HepG2 (cell line): ENCODE results near the gene VKORC1L1. TPM values are rescaled to one million over a fixed set of nuclear protein-coding genes. Genes with fewer than 3 reads are reported as not detected.

ENCODE experiments used
- ATAC-seq: fragments of 200-7000 bp; cut with Tn5 transposase; 3 replicates; pipeline ENCODE4 v1.9.1; 2020; ENCODE audit warnings: mild to moderate bottlenecking, moderate library complexity
- BruUV-seq: library from RNA; stranded (reverse); fragments of 400-500 nt; replicated peaks from 2 replicates; lab custom pipeline; 2021; lab: Mats Ljungman, UMichigan
- CTCF ChIA-PET: fragments of 300-600 bp; formaldehyde crosslinking; extraction: SDS; loops from one replicate; lab custom pipeline; 2021; ENCODE audit warnings: low total read pairs, inconsistent platforms, low intra/inter-chr PET ratio; lab: Yijun Ruan, JAX
- POLR2A ChIA-PET: fragments of 350-600 bp; sonication (Branson Sonifier 250); formaldehyde crosslinking; loops from one replicate; lab custom pipeline; 2020; ENCODE audit warnings: antibody characterized with exemption, inconsistent platforms; lab: Yijun Ruan, JAX
- DNase-seq: peaks from one replicate; pipeline ENCODE4 v3.0.0-alpha.2; 2015; ENCODE audit warnings: low spot score
- FAIRE-seq: peaks from 3 replicates; lab custom pipeline; 2011; peaks lifted over from hg19 to GRCh38; lab: Jason Lieb, UNC
- H2AFZ ChIP-seq: one replicate; pipeline ENCODE4 v1.6.1; 2011; ENCODE audit warnings: low read length, inconsistent platforms
- H3K27ac ChIP-seq: fragments of 300-600 bp; 3 replicates; pipeline ENCODE4 v1.8.0; 2011; ENCODE audit warnings: mixed run types, mild to moderate bottlenecking, mixed read lengths, low read length, inconsistent platforms; ENCODE audit not compliant: insufficient read depth; ENCODE audit errors: extremely low read length
- H3K27me3 ChIP-seq, 2 experiments: fragments of 200-600 bp in 1 of 2; 2 replicates in 1 of 2; 3 replicates in 1 of 2; pipeline versions ENCODE4 v1.6.0 to v1.8.0; 2011; ENCODE audit warnings: low read length in 2 of 2, mild to moderate bottlenecking in 2 of 2, moderate library complexity in 2 of 2, inconsistent platforms in 1 of 2; ENCODE audit not compliant: insufficient read depth in 2 of 2, control insufficient read depth in 1 of 2
- H3K36me3 ChIP-seq, 2 experiments: fragments of 200-600 bp in 1 of 2; replicated peaks in 1 of 2; 2 replicates in 1 of 2; 3 replicates in 1 of 2; pipeline versions ENCODE4 v1.5.1 to v1.8.0; 2011; ENCODE audit warnings: low read length in 2 of 2, inconsistent platforms in 1 of 2; ENCODE audit not compliant: insufficient read depth in 2 of 2, control insufficient read depth in 1 of 2
- H3K4me1 ChIP-seq: 2 replicates; pipeline ENCODE4 v1.5.1; 2012; ENCODE audit warnings: low read length, inconsistent platforms; ENCODE audit not compliant: insufficient read depth
- H3K4me2 ChIP-seq: 2 replicates; pipeline ENCODE4 v1.6.0; 2011; ENCODE audit warnings: low read depth, low read length, inconsistent platforms
- H3K4me3 ChIP-seq, 3 experiments: fragments of 200-600 bp in 1 of 3; sonication (generic), shearing (Covaris generic) in 1 of 3; replicated peaks in 1 of 3; 2 replicates each; pipeline ENCODE4 v1.5.1; 2011 to 2016; ENCODE audit warnings: low read length in 3 of 3, inconsistent platforms in 2 of 3, low read depth in 2 of 3, mild to moderate bottlenecking in 2 of 3, control low read depth in 1 of 3, mixed read lengths in 1 of 3; ENCODE audit not compliant: insufficient read depth in 1 of 3
- H3K79me2 ChIP-seq: one replicate; pipeline ENCODE4 v1.6.1; 2011; ENCODE audit warnings: low read length, inconsistent platforms; ENCODE audit not compliant: insufficient read depth
- H3K9ac ChIP-seq: 2 replicates; pipeline ENCODE4 v1.6.0; 2011; ENCODE audit warnings: mild to moderate bottlenecking, low read depth, low read length, inconsistent platforms; ENCODE audit not compliant: insufficient read depth
- H3K9me3 ChIP-seq: 2 replicates; pipeline ENCODE4 v1.5.1; 2012; ENCODE audit warnings: mild to moderate bottlenecking, low read length
- H4K20me1 ChIP-seq: 2 replicates; pipeline ENCODE4 v1.6.0; 2011; ENCODE audit warnings: inconsistent platforms, mild to moderate bottlenecking, low read length, moderate library complexity; ENCODE audit not compliant: insufficient read depth
- ATAD3A ChIP-seq: sonication (generic); formaldehyde crosslinking; IDR thresholded peaks from 2 replicates; pipeline ENCODE4 v1.4.0; 2020; ENCODE audit warnings: missing genetic modification reagents
- ETS1 ChIP-seq: sonication (generic); formaldehyde crosslinking; IDR thresholded peaks from 2 replicates; pipeline ENCODE4 v1.4.0; 2020; ENCODE audit warnings: missing genetic modification reagents
- HES4 ChIP-seq: sonication (generic); formaldehyde crosslinking; IDR thresholded peaks from 2 replicates; pipeline ENCODE4 v1.9.0; 2021; ENCODE audit warnings: mild to moderate bottlenecking, missing genetic modification reagents, borderline replicate concordance
- KMT2A ChIP-seq: sonication (generic); formaldehyde crosslinking; IDR thresholded peaks from 2 replicates; pipeline ENCODE4 v1.4.0; 2020; ENCODE audit warnings: missing genetic modification reagents
- MLLT10 ChIP-seq: sonication (generic); formaldehyde crosslinking; IDR thresholded peaks from 2 replicates; pipeline ENCODE4 v1.4.0; 2020; ENCODE audit warnings: missing genetic modification reagents
- MXI1 ChIP-seq: IDR thresholded peaks from 3 replicates; pipeline ENCODE4 v1.6.1; 2012; ENCODE audit warnings: low read depth, low read length, inconsistent platforms, borderline replicate concordance
- MZF1 ChIP-seq: sonication (generic); formaldehyde crosslinking; IDR thresholded peaks from 2 replicates; pipeline ENCODE4 v1.8.1; 2023; ENCODE audit warnings: mild to moderate bottlenecking, missing genetic modification reagents, borderline replicate concordance
- SALL1 ChIP-seq: sonication (generic); formaldehyde crosslinking; IDR thresholded peaks from 2 replicates; pipeline ENCODE4 v1.8.0; 2022; ENCODE audit warnings: mild to moderate bottlenecking, missing genetic modification reagents
- ZBTB38 ChIP-seq: sonication (generic); formaldehyde crosslinking; IDR thresholded peaks from 2 replicates; pipeline ENCODE4 v1.5.1; 2020; ENCODE audit warnings: mild to moderate bottlenecking, missing genetic modification reagents
- ZFP82 ChIP-seq: sonication (generic); formaldehyde crosslinking; IDR thresholded peaks from 2 replicates; pipeline ENCODE4 v1.5.1; 2020; ENCODE audit warnings: mild to moderate bottlenecking, missing genetic modification reagents, borderline replicate concordance
- ZMAT3 ChIP-seq: sonication (generic); formaldehyde crosslinking; conservative IDR thresholded peaks from 2 replicates; pipeline ENCODE4 v1.7.0; 2021; ENCODE audit warnings: missing genetic modification reagents
- ZMYM4 ChIP-seq: sonication (generic); formaldehyde crosslinking; IDR thresholded peaks from 2 replicates; pipeline ENCODE4 v1.8.1; 2023; ENCODE audit warnings: mild to moderate bottlenecking, missing genetic modification reagents
- ZNF430 ChIP-seq: sonication (generic); formaldehyde crosslinking; IDR thresholded peaks from 2 replicates; pipeline ENCODE4 v1.9.0; 2021; ENCODE audit warnings: mild to moderate bottlenecking, missing genetic modification reagents
- ZNF780A ChIP-seq: sonication (generic); formaldehyde crosslinking; IDR thresholded peaks from 2 replicates; pipeline ENCODE4 v1.8.0; 2022; ENCODE audit warnings: mild to moderate bottlenecking, missing genetic modification reagents, moderate library complexity
- ZNF883 ChIP-seq: sonication (generic); formaldehyde crosslinking; IDR thresholded peaks from 2 replicates; pipeline ENCODE4 v1.5.1; 2020; ENCODE audit warnings: mild to moderate bottlenecking, missing genetic modification reagents; ENCODE audit errors: not compliant biosample characterization
- ZSCAN20 ChIP-seq: sonication (generic); formaldehyde crosslinking; IDR thresholded peaks from 2 replicates; pipeline ENCODE4 v1.4.0; 2020; ENCODE audit warnings: missing genetic modification reagents, mild to moderate bottlenecking, borderline replicate concordance
- ZSCAN31 ChIP-seq: sonication (generic); formaldehyde crosslinking; IDR thresholded peaks from 2 replicates; pipeline ENCODE4 v1.5.0; 2020; ENCODE audit warnings: low read depth, mild to moderate bottlenecking, missing genetic modification reagents
- WGBS: methylation state at CpG from one replicate; pipeline ENCODE4 v1.1.6; 2017; ENCODE audit warnings: low lambda C conversion rate; 5-methylcytosine and 5-hydroxymethylcytosine counted together
- in situ Hi-C: cut with HindIII; loops from 2 replicates; pipeline ENCODE4 v1.10.0; 2017; ENCODE audit warnings: low pct_unique_long_range_greater_than_20kb; ENCODE audit not compliant: extremely low pct_ligation_motif_present
- intact Hi-C: fragments of 100-400 bp; cut with micrococcal nuclease; formaldehyde crosslinking; loops from one replicate; pipeline ENCODE4 v1.10.0; 2022; ENCODE audit not compliant: unreplicated experiment
- polyA plus RNA-seq, 8 experiments: library from polyadenylated mRNA; depleted of rRNA in 3 of 8; stranded (reverse) in 7 of 8; unstranded in 1 of 8; fragments of >200 nt; fragmentation: Illumina TruSeq in 4 of 8; extraction: Trizol in 4 of 8; gene quantifications; 2 replicates each; pipeline versions ENCODE4 v1.2.1 to v1.2.3, GENCODE V29; 2011 to 2016; ENCODE audit warnings: low read depth in 4 of 8, missing spikeins in 1 of 8, mixed read lengths in 1 of 8; ENCODE audit not compliant: insufficient read depth in 1 of 8
- total RNA-seq, 5 experiments: library from RNA; depleted of rRNA; stranded (reverse); fragments of >200 nt; fragmentation: Illumina TruSeq; extraction: Trizol; gene quantifications; 2 replicates each; pipeline ENCODE4 v1.2.3, GENCODE V29; 2016; ENCODE audit warnings: low read depth in 1 of 5

VKORC1L1 gene
- total and polyA plus RNA-seq, 2 of the 13 experiments (the other 11 are each of a cell fraction or from before 2014, with no cell fraction given): 13.9 to 16.5 TPM

GRCh38 chr7:65872776-65873581 lies at the start of gene VKORC1L1 (continued):
- TF ChIP-seq ETS1 (CRISPR knock-in tag) (0 out of 2 replicates have a peak, but pooled peaks have one; percentile 31), MXI1 (0 out of 3 replicates have a peak, but pooled peaks have one; percentile 15), ZMYM4 (CRISPR knock-in tag) (no peak), ZSCAN31 (CRISPR knock-in tag) (0 out of 2 replicates have a peak, but pooled peaks have one; percentile 31), ZMAT3 (CRISPR knock-in tag) (no peak), ZBTB38 (CRISPR knock-in tag) (no peak), ZSCAN20 (CRISPR knock-in tag) (no peak), HES4 (CRISPR knock-in tag) (0 out of 2 replicates have a peak, but pooled peaks have one; percentile 42)

- no peak overlapping the region for H3K4me3 ChIP-seq
- intact Hi-C loops (no loop called here), in situ Hi-C loops (no loop called here)
- no peaks in the 10 kb centered on the region for H3K9me3 ChIP-seq
- CTCF ChIA-PET: no interaction called here
- BruUV-seq: no TSS peak
- ATAC-seq (no peak), FAIRE-seq (no peak), DNase-seq (no peak)
- WGBS: 95% methylated on average over 5 of the region's 6 CpGs
- POLR2A ChIA-PET: no interaction called here
- TF ChIP-seq MZF1 (CRISPR knock-in tag) (no peak), ZFP82 (no peak), KMT2A (CRISPR knock-in tag) (no peak), MLLT10 (CRISPR knock-in tag) (no peak), ZNF883 (CRISPR knock-in tag) (no peak), ATAD3A (CRISPR knock-in tag) (no peak), ZNF780A (no peak), SALL1 (CRISPR knock-in tag) (no peak), ZNF430 (CRISPR knock-in tag) (no peak)
- peaks cover 6% of the 10 kb centered on the region for H3K4me1 ChIP-seq
- no peaks in the 10 kb centered on the region for H3K27me3 ChIP-seq
- H2AFZ ChIP-seq: no peak overlapping the region
- H3K36me3 ChIP-seq: no peaks in the 10 kb centered on the region; a peak in 1 of 5 replicates
- H3K4me2 ChIP-seq: no peak overlapping the region
- H3K9ac ChIP-seq: no peak overlapping the region
- no peaks in the 10 kb centered on the region for H4K20me1 ChIP-seq
- no peaks in the 10 kb centered on the region for H3K79me2 ChIP-seq
- H3K27ac ChIP-seq: no peak overlapping the region
Measured at GRCh38 chr7:65827366-65827765, 45.5 kb upstream of the VKORC1L1 start.
